ENCODE results near the gene LAMA1.

- TF ChIP-seq, protein P1, sequence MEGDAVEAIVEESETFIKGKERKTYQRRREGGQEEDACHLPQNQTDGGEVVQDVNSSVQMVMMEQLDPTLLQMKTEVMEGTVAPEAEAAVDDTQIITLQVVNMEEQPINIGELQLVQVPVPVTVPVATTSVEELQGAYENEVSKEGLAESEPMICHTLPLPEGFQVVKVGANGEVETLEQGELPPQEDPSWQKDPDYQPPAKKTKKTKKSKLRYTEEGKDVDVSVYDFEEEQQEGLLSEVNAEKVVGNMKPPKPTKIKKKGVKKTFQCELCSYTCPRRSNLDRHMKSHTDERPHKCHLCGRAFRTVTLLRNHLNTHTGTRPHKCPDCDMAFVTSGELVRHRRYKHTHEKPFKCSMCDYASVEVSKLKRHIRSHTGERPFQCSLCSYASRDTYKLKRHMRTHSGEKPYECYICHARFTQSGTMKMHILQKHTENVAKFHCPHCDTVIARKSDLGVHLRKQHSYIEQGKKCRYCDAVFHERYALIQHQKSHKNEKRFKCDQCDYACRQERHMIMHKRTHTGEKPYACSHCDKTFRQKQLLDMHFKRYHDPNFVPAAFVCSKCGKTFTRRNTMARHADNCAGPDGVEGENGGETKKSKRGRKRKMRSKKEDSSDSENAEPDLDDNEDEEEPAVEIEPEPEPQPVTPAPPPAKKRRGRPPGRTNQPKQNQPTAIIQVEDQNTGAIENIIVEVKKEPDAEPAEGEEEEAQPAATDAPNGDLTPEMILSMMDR (IDR thresholded peaks at IDR 0.05; ENCODE audit: low read depth, low read length, poor library complexity, severe bottlenecking): no peak
- TF ChIP-seq EZH2phosphoT487 (IDR thresholded peaks at IDR 0.05; ENCODE audit: borderline replicate concordance, low read length): no peak
Measured at GRCh38 chr18:6947338-6948030, 170.1 kb downstream of the LAMA1 start.
